DMS153 (cell line): ENCODE measurements around the gene DMTF1.
"Not testable (repeated sequence)": the region's sequence is repeated elsewhere in the genome, so short reads cannot be mapped to it uniquely, and the experiment has no call there.

Source experiments
- DNase-seq: peaks from one replicate; lab custom pipeline; 2025; lab: John Stamatoyannopoulos, UW

The DMTF1 gene, protein sequence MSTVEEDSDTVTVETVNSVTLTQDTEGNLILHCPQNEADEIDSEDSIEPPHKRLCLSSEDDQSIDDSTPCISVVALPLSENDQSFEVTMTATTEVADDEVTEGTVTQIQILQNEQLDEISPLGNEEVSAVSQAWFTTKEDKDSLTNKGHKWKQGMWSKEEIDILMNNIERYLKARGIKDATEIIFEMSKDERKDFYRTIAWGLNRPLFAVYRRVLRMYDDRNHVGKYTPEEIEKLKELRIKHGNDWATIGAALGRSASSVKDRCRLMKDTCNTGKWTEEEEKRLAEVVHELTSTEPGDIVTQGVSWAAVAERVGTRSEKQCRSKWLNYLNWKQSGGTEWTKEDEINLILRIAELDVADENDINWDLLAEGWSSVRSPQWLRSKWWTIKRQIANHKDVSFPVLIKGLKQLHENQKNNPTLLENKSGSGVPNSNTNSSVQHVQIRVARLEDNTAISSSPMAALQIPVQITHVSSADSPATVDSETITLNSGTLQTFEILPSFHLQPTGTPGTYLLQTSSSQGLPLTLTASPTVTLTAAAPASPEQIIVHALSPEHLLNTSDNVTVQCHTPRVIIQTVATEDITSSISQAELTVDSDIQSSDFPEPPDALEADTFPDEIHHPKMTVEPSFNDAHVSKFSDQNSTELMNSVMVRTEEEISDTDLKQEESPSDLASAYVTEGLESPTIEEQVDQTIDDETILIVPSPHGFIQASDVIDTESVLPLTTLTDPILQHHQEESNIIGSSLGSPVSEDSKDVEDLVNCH

DNA sequence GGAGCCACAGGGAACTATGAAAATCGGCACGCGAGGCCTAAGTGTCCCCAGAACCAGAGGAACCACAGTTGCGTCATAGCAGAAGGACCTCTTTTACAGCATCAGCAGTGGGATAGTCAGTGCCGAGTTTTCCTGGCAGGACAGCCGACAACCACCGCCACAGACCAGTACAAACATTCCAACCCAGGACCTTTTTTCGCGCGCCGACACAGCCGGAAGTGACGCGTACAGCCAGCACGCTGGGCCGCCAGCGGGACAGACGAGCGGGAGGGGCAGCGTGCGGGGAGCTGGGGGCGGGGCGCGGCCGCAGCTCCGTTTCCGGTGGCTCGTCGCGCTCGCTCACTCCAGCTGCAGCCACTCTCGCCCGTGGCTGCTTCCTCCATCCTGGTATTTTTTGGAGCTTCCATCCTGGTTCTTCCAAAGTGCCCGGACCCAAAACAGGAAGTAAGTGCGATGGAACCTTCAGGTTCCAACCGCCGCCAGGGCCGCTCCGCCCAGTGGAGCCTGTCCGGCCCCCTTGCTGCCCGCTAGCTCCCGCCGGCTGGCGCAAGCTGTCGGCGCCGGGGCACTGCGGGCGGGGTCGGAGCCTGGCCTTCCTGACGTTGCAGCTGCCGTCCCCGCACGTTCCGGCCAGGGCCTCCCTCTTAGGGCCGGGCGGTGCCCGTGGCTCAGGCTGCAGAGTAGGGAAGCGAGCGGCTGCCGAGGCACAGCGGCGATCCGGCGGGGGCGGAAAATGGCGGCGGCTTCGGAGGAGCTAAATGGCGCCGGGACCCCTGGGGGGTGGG lies at the start of gene DMTF1:
TSS of gene DMTF1 (plus strand) at position 342 of the 785 bp plus-strand sequence. CDS start 12,489 bp downstream, outside the sequence.
- DNase-seq, result peak; percentile 97

DNA sequence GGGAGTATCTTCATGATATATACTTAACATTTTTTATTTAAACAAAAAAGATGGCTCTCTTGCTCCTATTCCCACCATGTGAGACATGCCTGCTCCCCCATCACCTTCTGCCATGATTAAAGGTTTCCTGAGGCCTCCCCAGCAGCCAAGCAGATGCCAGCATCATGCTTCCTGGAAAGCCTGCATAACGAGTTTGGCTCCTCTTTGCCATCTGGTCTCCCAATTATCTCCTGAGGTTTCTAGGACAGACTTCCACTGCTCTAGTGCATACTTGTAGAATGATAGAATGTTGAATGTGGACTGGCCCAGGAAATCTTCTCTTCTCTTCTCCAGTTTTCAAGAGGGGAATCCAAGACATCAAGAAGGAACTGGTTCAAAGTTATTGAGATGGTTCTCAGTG lies 46.9 kb upstream of the DMTF1 start:
- no peak for DNase-seq

DNA sequence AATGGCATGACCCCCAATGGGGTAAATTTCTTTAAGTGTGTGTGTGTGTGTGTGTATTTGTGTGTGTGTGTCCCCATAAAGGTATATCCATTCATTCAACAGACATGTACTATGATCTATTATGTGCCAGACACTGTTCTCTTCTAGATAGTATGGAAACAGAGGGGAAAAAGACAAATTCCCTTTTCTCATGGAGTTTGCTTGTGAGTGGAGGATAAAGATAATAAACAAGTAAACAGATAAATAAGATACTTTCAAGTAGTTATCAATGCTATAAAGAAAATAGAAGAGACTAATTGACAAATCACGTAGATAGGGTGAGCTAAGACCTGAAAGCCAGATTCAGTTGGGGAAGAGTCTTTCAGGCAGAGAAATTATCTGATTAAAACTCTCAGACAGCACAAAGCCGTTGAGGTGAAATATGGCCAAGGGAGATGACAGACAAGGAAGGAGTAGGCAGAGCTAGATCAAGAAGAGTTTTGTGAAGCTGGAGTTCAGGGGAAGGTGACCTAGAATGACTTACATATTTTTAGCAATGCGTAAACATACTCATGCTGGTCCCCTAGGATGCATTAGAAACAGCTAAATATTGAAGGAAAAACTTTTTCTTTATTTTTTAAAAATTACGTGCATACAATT lies 45.2 kb upstream of the DMTF1 start:
- DNase-seq, result no peak

DNA sequence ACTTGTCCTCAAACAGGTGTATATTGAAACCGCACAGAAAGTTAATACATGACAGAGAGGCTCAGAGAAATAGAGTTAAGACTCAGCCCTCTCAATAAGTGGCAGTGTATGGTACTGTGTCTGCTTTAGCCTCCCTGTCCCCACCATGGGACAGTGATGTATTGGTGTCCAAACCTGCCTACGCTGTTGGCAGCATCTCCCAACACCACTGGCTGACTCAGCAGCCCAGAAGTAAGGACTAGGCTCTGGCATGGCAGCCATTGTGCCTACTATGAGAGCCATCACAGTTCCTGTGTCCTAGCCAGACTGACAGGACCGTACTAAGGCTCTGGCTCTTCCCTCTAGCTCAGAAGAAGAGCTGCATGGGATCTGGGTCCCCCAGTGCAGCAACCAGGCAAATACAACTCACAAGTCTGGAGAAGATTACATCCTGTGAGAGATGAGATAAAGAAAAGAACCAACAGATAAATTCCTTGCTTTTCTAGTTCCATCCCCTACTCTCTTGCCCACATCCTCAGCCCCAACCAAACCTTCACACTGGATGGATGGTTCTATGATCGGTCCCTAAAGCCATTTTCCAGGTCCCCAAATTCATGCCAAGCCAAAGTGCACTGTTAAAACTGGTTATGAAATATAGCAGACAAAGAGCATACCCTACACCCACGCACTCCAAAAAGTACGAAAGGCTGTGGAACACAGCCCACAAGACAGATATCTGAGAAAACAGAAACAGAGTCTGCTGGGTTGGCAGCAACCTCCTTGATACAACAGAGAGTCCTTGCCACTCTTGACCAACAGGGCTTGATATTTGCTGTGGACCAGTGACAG lies 44.1 kb upstream of the DMTF1 start:
- DNase-seq, result no peak

DNA sequence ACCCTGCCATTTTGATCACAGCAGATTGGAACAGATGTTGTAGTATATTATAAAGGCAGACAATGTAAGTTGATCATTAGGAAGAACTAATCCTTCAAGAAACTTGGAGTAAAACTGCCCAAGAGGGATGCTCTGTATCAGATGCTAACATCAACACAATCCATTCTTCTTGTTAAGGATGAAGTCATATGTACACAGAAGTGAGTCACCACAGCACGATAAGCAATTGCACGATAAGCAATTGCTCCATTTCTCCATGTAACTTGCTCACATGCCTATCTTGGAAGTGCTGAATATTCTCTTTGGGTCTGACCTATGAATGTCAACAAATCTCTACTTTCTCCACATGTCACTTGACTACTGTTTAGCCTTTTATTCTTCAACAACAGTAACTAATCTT lies 41.5 kb upstream of the DMTF1 start:
- no peak for DNase-seq

DNA sequence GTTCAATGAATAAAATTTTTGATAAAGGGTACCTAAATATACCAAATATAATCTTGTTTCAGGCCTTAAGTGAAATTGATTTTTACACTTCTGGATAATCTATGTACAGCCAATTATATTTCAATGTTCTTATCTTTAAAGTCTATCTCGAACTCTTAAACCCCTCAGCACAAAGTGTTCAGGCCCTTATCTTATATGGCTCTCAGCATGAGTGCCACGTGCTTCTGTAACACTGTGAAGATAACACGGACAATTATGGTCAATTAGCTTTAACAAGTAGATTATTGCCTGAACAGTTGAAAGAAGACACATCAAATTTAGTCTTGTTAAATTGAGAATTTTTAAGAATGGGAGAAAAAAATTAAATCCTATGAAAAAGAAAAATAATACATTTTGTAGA lies 40.4 kb upstream of the DMTF1 start:
- no peak for DNase-seq

DNA sequence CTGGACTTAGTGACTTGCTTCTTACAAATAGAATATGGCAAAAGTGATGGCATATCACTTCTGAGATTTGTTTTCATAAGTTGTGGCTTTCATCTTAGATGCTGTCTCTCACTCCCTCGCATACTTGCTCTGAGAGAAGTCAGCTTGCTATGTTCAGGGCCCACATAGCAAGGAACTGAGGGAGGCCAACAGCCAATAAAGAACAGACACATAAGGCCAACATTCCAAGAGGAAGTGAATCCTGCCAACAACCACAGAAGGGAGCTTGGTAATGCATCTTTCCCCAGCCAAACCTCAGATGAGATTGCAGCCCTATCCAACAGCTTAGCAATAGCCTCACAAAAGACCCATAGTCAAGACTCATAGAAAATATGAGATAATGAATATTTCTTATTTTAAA lies 39.2 kb upstream of the DMTF1 start:
- no peak for DNase-seq

DNA sequence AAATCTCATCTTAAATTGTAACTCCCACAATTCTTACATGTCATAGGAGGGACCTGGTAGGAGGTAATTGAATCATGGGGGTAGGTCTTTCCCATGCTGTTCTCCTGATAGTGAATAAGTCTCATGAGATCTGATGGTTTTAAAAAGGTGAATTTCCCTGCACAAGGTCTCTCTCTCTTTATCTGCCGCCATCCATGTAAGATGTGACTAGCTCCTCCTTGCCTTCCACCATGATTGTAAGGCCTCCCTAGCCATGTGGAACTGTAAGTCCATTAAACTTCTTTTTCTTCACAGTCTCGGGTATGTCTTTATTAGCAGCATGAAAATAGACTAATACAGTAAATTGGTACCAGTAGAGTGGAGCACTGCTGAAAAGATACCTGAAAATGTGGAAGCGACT lies 38.3 kb upstream of the DMTF1 start:
- DNase-seq, result not testable (repeated sequence)

DNA sequence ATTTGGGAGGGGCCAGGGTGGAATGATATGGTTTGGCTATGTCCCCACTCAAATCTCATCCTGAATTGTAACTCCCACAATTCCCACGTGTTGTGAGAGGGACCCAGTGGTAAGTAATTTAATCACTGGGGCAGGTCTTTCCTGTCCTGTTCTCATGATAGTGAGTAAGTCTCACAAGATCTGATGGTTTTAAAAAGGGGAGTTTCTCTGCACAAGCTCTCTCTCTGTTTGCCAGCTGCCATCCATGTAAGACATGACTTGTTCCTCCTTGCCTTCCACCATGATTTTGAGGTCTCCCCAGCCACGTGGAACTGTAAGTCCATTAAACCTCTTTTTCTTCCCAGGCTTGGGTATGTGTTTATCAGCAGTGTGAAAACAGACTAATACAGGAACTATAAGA lies 36.5 kb upstream of the DMTF1 start:
- DNase-seq, result not testable (repeated sequence)

DNA sequence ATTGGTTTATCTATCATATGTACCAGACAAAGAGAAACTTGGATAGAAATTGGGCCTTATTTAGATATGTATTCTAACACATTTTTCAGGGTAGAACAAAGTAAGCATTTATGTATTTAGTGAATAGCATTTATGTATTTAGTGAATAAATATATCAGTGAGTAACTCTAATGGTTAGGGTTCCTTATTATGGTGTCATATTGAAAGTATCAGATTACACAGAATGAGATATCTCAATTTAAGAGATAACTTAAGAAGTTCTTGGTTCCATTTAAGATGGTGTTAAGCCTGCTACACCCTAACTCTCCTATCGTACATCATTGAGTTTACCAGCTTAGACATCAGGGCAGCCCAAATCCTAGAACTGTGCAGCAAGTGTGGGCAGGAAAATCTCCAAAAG lies 35.9 kb upstream of the DMTF1 start:
- no peak for DNase-seq

DNA sequence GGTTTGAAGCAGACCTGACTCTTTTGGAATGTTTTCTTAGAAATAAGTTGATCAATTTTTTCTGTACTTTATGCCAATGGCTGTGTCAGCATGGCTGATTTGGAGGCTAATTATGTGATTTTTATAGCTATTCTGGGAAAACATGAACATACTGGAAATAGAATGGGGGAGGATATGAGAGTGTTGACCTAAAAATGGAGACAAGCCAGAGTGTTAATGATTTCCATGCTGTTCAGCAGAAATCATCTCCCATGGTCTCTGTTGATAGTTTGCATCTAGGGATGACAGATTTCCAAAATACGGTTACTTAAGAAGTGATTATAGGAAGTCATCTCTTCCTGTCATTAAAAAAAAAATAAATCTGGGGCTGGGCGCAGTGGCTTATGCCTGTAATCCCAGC lies 32.7 kb upstream of the DMTF1 start:
- no peak for DNase-seq

DNA sequence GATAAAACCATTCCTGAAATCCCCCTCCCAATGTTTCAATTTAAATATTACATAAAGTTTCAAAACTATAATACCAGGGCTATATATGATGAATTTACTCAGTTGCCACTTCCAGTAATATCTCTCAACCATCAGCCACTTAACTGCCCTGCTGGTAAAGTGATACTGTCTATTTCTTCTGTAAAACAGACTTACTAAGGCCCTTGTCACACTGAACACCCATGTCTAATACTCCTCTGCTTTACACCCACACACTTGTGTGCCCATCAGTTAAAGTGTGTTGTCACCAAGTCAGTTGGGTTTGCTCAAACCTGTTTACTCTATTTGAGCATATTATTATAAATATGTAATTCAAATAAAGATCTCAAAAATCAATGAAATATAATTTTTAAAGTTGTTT lies 29.1 kb upstream of the DMTF1 start:
- DNase-seq, result no peak

DNA sequence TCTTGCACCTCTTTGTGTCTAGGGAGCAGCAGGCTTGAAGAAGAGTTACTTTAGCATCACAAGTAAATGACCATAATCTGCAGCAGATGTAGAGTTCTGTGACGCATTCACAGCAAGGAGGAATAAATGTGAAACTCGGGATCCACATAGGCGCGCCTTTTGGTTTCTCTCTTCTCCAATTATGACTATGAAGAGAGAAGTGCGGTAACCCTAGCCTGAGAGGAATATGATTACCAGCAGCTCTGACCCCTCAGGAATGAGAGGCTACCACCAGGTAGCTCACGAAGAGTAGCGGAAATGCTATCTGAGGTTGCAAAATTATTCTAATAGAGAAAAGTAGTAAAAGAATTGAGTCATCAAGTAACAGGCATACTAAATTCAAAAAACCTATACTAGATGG lies 25.2 kb upstream of the DMTF1 start:
- DNase-seq, result no peak

DNA sequence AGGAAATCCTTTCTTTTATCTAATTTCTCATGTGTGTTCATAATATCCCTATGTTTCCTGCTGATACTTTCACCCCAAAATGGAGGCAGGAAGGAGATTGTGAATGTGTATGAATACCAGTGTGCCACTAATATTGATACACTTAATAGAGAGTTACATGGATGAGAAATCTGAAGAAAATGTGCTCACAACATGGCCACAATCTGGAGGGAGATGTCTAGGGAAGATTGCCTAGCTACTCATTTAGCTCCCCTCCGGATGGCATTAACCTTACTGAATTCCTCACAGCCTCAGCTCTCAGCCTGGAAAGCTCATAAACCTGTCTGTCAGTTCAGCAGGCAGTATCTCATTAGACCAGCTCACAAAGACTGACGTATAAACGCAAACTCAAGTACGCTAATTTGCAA lies 23.4 kb upstream of the DMTF1 start:
- DNase-seq, result peak; percentile 5

DNA sequence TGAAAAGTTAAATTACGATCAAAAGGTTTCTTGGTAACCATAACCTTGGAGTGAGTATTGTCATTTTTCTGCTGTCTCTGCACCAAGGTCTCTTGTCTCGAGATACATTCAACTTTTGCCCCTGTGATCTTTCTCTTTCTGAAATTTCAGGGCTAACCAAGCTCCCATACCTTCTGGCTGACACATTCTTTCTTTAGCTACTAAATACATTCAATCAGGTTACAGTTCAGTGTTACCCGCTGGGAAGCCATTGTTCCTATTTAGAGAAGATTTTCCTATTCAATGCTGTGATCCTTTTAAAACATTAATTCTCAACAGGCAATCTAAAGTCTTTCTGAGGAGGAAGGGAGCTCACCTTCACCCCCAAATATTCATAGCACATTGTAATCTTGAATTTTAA lies 22.9 kb upstream of the DMTF1 start:
- no peak for DNase-seq

DNA sequence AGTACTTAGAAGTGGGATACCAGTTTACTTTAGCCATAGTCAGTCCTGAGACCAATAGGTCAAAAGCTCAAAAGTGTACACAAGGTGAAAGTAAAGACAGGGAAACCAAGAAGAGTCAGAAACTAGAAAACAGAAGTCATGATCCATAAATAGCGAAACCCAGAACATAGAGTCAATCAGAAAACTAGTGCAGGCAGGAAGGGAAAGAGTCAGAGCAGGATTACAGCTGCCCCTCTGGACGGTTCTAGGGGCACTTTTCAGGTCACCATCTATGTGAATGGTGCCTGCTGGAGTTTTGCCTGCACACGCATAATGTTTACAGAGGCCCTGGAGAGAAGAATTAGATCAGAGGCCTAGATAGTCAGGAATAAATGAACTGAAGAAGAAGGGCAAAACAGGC lies 22.4 kb upstream of the DMTF1 start:
- DNase-seq, result no peak

DNA sequence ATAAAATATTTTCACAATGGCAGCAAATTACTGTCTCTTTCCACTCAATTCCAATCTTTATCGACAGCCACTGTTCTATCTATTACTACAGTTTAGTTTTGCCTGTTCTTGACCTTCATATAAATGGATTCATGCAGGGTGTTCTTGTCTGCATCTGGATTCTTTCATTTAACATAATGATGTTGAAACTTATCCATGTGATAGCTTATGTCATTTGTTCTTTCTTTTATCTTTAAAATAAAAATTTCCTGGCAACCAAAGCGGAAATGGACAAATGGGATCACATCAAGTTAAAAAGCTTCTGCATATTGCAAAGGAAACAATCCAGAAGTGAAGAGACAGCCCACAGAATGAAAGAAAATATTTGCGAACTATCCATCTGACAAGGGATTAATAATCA lies 20.5 kb upstream of the DMTF1 start:
- no peak for DNase-seq

DNA sequence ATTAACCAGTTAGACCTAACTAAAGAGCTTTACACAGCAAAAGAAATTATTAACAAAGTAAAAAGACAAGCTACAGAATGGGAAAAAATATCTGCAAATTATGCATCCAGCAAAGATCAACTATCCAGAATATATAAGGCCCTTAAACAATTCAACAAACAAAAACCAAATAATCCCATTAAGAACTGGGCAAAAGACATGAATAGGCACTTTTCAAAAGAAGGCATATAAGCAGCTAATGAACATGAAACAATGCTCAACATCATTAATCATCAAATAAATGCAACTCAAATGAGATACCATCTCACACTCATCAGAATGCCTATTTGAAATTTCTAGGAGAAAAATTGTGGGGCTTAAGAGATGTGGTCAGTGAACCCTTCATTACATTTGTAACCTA lies 15.0 kb upstream of the DMTF1 start:
- no peak for DNase-seq

DNA sequence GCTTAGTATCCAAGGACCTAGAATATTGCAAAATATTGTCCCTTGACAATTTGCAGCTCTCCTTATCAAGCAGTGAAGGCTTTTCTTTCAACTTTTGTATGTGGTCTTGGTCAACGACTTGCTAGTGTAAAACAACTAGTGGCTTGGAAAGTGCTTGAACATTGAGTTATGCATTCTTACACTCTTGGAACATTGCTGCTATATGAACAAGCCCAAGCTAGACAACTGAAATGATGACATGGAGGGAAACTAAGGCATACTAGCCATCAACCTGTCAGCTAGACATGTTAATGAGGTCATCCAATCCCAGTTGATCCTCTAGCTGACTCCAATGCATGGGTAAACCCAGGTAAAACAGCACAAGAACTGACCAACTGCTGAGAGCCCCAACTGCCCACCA lies 12.7 kb upstream of the DMTF1 start:
- DNase-seq, result no peak

DNA sequence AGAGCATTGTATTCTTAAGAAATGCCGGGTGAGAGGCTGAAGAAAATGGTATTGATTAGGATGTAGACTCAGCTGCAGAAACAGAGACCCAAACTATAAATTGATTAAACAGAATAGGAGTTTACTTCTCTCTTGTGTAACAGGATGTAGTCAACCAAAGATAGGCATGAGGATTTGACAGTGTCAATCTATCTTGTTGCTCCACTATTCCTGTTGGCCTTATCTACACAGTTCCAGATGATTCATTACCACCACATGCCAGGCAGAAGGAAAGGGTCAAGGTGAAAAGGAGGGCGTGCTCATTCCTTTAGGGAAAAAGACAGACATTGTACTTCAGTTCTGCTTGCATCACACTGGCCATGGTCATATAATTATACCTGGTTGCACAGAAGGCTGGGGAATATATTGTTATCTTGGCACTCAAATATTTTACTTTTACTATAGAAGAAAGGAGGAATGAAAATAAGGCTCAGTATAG lies 11.9 kb upstream of the DMTF1 start:
- no peak for DNase-seq

DNA sequence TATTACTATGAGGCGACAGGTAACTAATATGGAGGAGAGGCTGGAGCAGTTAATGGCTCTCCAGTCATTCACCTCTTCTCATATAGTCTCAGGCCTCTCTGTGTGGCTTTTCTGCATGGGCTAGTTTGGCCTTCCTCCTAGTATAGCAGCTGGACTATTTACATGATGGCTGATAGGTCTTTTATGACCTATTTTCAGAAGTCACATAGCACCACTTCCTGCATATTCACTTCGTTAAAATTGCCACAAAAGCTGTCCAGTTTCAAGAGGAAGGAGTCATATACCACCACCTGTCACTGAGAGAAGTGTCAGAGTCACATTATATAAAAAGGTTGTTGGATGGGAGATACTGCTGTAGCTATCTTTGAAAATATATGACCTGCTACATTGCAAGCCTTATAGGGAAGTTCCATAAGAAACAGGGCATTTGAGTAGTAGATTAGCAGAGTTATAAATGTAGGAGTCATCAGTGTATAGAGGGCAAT lies 8.0 kb upstream of the DMTF1 start:
- DNase-seq, result no peak
